ENCODE measurements around the gene ABCB10. TPM values are rescaled to one million over a fixed set of nuclear protein-coding genes. Genes with fewer than 3 reads are reported as not detected.
"Not testable (repeated sequence)": the region's sequence is repeated elsewhere in the genome, so short reads cannot be mapped to it uniquely, and the experiment has no call there.

ABCB10 gene
- total and polyA plus RNA-seq, 9 donors = 5.6 to 15.4 (median 10.1) TPM

GRCh38 chr1:229523052-229523451 is 35.5 kb downstream of the ABCB10 start:
- H3K27me3 ChIP-seq = no peaks in the 10 kb centered on the region
- H3K4me3 ChIP-seq = no peak overlapping the region
- H3K27ac ChIP-seq = no peak overlapping the region
- H3K4me1 ChIP-seq (ENCODE audit: insufficient read depth) = no peaks in the 10 kb centered on the region
- DNase-seq = no peak
- TF ChIP-seq POLR2A (IDR thresholded peaks at IDR 0.05) = no peak
- TF ChIP-seq EP300 (IDR thresholded peaks at IDR 0.05) = no peak
- TF ChIP-seq, protein P1, sequence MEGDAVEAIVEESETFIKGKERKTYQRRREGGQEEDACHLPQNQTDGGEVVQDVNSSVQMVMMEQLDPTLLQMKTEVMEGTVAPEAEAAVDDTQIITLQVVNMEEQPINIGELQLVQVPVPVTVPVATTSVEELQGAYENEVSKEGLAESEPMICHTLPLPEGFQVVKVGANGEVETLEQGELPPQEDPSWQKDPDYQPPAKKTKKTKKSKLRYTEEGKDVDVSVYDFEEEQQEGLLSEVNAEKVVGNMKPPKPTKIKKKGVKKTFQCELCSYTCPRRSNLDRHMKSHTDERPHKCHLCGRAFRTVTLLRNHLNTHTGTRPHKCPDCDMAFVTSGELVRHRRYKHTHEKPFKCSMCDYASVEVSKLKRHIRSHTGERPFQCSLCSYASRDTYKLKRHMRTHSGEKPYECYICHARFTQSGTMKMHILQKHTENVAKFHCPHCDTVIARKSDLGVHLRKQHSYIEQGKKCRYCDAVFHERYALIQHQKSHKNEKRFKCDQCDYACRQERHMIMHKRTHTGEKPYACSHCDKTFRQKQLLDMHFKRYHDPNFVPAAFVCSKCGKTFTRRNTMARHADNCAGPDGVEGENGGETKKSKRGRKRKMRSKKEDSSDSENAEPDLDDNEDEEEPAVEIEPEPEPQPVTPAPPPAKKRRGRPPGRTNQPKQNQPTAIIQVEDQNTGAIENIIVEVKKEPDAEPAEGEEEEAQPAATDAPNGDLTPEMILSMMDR (IDR thresholded peaks at IDR 0.05) = no peak
- H3K9me3 ChIP-seq = no peaks in the 10 kb centered on the region
- 12 to 25% (median 16%) methylated on average over 1 of the region's 1 CpG for WGBS, 3 donors
- intact Hi-C loops (cut with DNase I) = no loop called here
- H3K36me3 ChIP-seq = no peaks in the 10 kb centered on the region

- H3K27ac ChIP-seq = no peak overlapping the region
- no peaks in the 10 kb centered on the region for H3K27me3 ChIP-seq
- 34 to 36% (median 35%) methylated on average over 8 of the region's 8 CpGs for WGBS, 3 donors
- DNase-seq = peak; percentile 45 to 74 (median 59)
- TF ChIP-seq POLR2A (IDR thresholded peaks at IDR 0.05) = no peak
- TF ChIP-seq, protein P1 (IDR thresholded peaks at IDR 0.05) = peak; percentile 42 to 76 (median 70)
- TF ChIP-seq EP300 (IDR thresholded peaks at IDR 0.05) = no peak
- no peaks in the 10 kb centered on the region for H3K9me3 ChIP-seq
- intact Hi-C loops (cut with DNase I) = no loop called here
- no peaks in the 10 kb centered on the region for H3K36me3 ChIP-seq
- H3K4me3 ChIP-seq = no peak overlapping the region
- H3K4me1 ChIP-seq (ENCODE audit: insufficient read depth) = peaks cover 1% of the 10 kb centered on the region
Measured at GRCh38 chr1:229514578-229515275, 43.8 kb downstream of the ABCB10 start.

DNA sequence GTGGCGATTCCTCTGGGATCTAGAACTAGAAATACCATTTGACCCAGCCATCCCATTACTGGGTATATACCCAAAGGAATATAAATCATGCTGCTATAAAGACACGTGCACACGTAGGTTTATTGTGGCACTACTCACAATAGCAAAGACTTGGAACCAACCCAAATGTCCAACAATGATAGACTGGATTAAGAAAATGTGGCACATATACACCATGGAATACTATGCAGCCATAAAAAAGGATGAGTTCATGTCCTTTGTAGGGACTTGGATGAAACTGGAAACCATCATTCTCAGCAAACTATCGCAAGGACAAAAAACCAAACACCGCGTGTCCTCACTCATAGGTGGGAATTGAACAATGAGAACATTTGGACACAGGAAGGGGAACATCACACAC is 46.9 kb downstream of the ABCB10 start:
- intact Hi-C loops (cut with DNase I); DNase-seq: not testable (repeated sequence)
- WGBS, 3 donors = 85 to 94% (median 91%) methylated on average over 6 of the region's 6 CpGs

DNA sequence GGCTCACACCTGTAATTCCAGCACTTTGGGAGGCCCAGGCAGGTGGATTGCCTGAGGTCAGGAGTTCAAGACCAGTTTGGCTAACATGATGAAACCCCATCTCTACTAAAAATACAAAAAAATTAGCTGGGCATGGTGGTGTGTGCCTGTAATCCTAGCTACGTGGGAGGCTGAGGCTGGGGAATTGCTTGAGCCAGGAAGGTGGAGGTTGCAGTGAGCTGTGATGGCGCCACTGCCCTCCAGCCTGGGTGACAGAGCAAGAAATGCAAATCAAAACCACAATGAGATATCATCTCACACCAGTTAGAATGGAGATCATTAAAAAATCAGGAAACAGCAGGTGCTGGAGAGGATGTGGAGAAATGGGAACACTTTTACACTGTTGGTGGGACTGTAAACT is 47.3 kb downstream of the ABCB10 start:
- WGBS, 3 donors = 74 to 85% (median 80%) methylated on average over 2 of the region's 2 CpGs
- H3K27me3 ChIP-seq; DNase-seq; intact Hi-C loops (cut with DNase I); H3K4me1 ChIP-seq (ENCODE audit: insufficient read depth); H3K27ac ChIP-seq; H3K36me3 ChIP-seq; H3K9me3 ChIP-seq; H3K4me3 ChIP-seq: not testable (repeated sequence)

More for the DNA sequence above, 46.9 kb downstream of the ABCB10 start:
- H3K9me3 ChIP-seq; H3K36me3 ChIP-seq; H3K27me3 ChIP-seq; H3K27ac ChIP-seq; H3K4me3 ChIP-seq; H3K4me1 ChIP-seq (ENCODE audit: insufficient read depth): not testable (repeated sequence)

GRCh38 chr1:229509576-229509975 is 48.9 kb downstream of the ABCB10 start:
- H3K4me3 ChIP-seq = no peak overlapping the region
- H3K4me1 ChIP-seq (ENCODE audit: insufficient read depth) = peaks cover 1% of the 10 kb centered on the region
- H3K27me3 ChIP-seq = no peaks in the 10 kb centered on the region
- H3K27ac ChIP-seq = no peak overlapping the region
- TF ChIP-seq, protein P1 (IDR thresholded peaks at IDR 0.05) = no peak
- TF ChIP-seq EP300 (IDR thresholded peaks at IDR 0.05) (no peak), POLR2A (IDR thresholded peaks at IDR 0.05) (no peak)
- no peaks in the 10 kb centered on the region for H3K36me3 ChIP-seq
- intact Hi-C loops (cut with DNase I) = no loop called here
- no peak for DNase-seq
- 68 to 75% (median 71%) methylated on average over 2 of the region's 2 CpGs for WGBS, 3 donors
- H3K9me3 ChIP-seq = no peaks in the 10 kb centered on the region

All from ovary (tissue), 9 donors.